NCI-H2227 treated with DMSO at 0.1 percent for 48 hours (cell line): ENCODE results near the gene FGB.
A peak's percentile ranks its signal among the peaks of the same experiment; 100 is the strongest.
"Not testable (repeated sequence)": the region's sequence is repeated elsewhere in the genome, so short reads cannot be mapped to it uniquely, and the experiment has no call there.

ENCODE experiments used
- DNase-seq: peaks from one replicate; lab custom pipeline; 2025; lab: John Stamatoyannopoulos, UW

Gene FGB

GRCh38 chr4:154597281-154597680 lies 34.5 kb downstream of the FGB start:
- DNase-seq, result not testable (repeated sequence)

- no peak for DNase-seq
These were observed 35.3 kb downstream of the FGB start for GRCh38 chr4:154597798-154598774.

GRCh38 chr4:154602404-154603020 lies 39.7 kb downstream of the FGB start:
- no peak for DNase-seq

GRCh38 chr4:154603033-154603943 lies 40.5 kb downstream of the FGB start:
- DNase-seq, result no peak

GRCh38 chr4:154604696-154605200 lies 41.9 kb downstream of the FGB start:
- no peak for DNase-seq

- no peak for DNase-seq
These were observed 44.2 kb downstream of the FGB start for GRCh38 chr4:154606728-154607723.

GRCh38 chr4:154608361-154609252 lies 45.8 kb downstream of the FGB start:
- no peak for DNase-seq

GRCh38 chr4:154609532-154609931 lies 46.7 kb downstream of the FGB start:
- no peak for DNase-seq

- no peak for DNase-seq
These were observed 47.8 kb downstream of the FGB start for GRCh38 chr4:154610582-154610981.

- DNase-seq, result no peak
These were observed 49.0 kb downstream of the FGB start for GRCh38 chr4:154611833-154612232.

- no peak for DNase-seq
These were observed 49.9 kb downstream of the FGB start, which contains the start of gene FGG for GRCh38 chr4:154612472-154613414. FGG (minus strand) TSS chr4:154612656; CDS start chr4:154612609, 47 bp downstream.

GRCh38 chr4:154614306-154614705 lies 51.5 kb downstream of the FGB start:
- no peak for DNase-seq

- DNase-seq, result no peak
These were observed 52.4 kb downstream of the FGB start for GRCh38 chr4:154615211-154615610.

GRCh38 chr4:154616287-154616686 lies 53.5 kb downstream of the FGB start:
- no peak for DNase-seq

GRCh38 chr4:154616731-154617130 lies 53.9 kb downstream of the FGB start:
- DNase-seq, result no peak

GRCh38 chr4:154617820-154618317 lies 55.1 kb downstream of the FGB start:
- no peak for DNase-seq

GRCh38 chr4:154618708-154619315 lies 56.0 kb downstream of the FGB start:
- peak; percentile 31 for DNase-seq

- DNase-seq, result no peak
These were observed 57.3 kb downstream of the FGB start for GRCh38 chr4:154620111-154620510.
